GM18508 (cell line): Measurements from ENCODE around the gene RNASEL.
"Not testable (repeated sequence)": the region's sequence is repeated elsewhere in the genome, so short reads cannot be mapped to it uniquely, and the experiment has no call there.

Experiments used
- ATAC-seq: cut with Tn5 transposase; IDR thresholded peaks from one replicate; pipeline ENCODE4 v1.9.1; 2021; ENCODE audit warnings: moderate number of reproducible peaks; ENCODE audit not compliant: insufficient read depth, unreplicated experiment

Gene RNASEL

GRCh38 chr1:182588500-182589396 lies at the start of gene RNASEL:
TSS of gene RNASEL (minus strand) at chr1:182589256. CDS start at chr1:182586806, 2,450 bp downstream.
- peak; percentile 55 for ATAC-seq

DNA sequence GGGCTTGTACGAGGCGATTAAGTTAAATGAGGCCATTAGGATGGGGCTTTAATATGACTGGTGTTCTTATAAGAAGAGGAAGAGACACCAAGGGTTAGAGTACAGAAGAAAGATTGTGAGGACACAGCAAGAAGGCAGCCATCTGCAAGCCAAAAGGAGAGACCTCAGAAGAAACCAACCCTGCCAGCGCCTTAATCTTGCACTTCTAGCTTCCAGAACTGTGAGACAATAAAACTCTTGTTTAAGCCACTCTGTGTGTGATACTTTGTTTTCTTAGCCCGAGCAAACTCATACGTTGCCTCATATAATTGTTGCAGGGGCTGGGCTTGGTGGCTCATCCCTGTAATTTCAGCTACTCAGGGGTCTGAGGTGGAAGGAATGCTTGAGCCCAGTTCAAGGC lies 48.7 kb upstream of the RNASEL start:
- no peak for ATAC-seq

DNA sequence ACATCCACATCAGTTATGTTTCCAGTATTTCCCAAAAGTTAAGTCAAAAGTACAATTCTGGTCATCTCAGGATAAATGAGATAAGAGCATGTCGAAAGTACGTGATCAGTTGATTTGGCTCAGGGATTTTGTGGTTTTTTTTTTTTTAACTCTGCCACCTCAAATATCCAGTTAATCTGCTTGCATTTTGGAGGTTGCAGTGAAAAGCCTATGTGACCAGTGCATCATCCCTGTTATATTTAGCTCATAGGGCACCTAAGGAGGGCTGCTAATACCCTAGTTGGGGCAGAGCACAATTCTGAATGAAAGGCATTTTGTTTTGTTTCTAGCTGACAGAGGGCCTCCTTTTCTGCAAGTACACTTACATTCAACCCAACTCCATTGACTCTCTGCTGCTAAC lies 46.8 kb upstream of the RNASEL start:
- ATAC-seq = no peak

- ATAC-seq = no peak
These were observed 45.4 kb upstream of the RNASEL start for GRCh38 chr1:182634306-182635072.

GRCh38 chr1:182633657-182634281 lies 44.7 kb upstream of the RNASEL start:
- ATAC-seq = no peak

DNA sequence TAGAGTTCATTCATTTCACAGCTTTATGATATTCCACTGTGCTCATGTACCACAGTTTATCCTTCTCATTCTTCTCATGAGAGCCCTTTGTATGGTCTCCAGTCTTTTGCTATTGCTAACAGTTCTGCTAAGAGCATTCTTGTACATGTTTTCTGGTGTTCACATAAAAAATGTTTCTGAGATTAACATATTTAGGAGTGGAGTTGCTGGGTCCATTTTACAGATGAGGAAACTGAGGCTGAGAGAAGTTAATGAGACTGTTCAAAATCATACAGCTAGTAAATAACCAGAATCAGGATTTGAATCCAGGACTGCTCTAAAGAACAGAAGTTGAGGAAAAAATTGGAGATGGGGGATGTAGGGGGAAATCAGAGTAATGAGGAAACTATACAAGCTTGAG lies 44.0 kb upstream of the RNASEL start:
- ATAC-seq = no peak

DNA sequence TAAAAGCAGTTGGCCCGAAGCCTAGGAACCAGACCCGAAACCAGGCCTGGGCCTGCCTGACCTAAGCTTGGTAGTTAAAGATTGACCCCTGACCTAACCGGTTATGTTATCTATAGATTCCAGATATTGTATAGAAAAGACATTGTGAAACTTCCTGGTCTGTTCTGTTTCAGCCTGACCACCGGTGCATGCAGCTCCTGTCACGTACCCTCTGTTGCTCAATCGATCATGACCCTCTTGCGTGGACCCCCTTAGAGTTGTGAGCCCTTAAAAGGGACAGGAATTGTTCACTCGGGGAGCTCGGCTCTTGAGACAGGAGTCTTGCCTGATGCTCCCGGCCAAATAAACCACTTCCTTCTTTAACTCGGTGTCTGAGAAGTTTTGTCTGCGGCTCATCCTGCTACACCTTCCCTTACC lies 43.4 kb upstream of the RNASEL start:
- ATAC-seq = not testable (repeated sequence)

- no peak for ATAC-seq
These were observed 42.9 kb upstream of the RNASEL start for GRCh38 chr1:182631954-182632353.

- ATAC-seq = no peak
These were observed 42.1 kb upstream of the RNASEL start for GRCh38 chr1:182631053-182631677.

DNA sequence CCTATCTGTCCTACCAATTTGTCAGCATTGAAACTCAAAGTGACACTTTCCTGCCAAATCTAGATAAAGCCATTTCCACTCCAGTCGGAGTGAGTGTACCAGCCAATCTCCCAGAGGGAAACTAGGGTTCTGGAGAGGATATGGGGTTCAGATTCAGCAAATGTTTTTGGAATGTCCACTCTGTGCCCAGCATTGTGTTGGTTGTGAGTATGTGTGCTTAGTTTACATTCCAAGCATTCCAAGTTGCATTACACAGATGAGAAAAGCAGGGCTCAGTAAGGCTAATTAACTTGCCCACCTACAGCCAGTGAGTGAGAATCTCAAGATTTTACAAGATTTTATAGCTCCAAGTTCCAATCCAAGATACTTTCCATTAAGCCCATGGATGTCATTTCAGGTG lies 41.5 kb upstream of the RNASEL start:
- no peak for ATAC-seq

GRCh38 chr1:182629499-182630096 lies 40.5 kb upstream of the RNASEL start:
- no peak for ATAC-seq

DNA sequence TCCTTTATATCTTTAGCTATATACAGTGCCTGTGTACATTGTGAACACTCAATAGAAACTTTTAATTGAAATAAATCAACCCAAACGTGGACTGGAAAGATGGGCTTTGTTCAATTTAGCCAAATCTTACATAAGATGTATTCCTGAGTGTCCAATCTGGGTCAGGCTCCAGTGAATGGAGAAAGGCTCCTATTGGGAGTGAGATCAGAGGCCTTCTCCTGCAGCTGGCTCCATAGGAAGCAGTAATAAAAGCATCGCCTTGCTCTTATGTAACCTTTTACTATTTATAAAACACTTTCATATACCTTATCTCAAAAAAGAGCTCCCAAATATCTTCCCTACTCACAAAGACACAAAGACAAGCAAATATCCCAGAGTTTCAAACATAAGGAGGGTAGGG lies 40.0 kb upstream of the RNASEL start:
- ATAC-seq = no peak

DNA sequence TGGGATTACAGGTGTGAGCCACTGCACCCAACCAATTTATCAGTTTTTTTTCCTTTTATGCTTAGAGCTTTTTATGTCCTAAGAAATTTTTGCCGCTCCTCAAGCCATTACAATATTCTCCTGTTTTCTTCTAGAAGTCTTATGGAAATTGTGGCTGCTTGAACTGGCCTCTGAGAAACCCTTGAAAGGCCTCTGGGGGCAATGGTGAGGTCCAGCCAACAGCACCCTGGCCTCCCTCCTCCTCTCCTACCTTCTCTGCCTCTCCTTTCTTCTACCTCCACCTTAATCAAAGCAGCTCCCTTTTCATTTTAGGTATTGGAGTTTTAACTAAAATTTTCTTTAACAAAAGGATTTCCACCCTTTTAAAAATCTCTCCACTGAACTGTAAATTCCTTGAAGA lies 39.6 kb upstream of the RNASEL start:
- ATAC-seq = no peak

DNA sequence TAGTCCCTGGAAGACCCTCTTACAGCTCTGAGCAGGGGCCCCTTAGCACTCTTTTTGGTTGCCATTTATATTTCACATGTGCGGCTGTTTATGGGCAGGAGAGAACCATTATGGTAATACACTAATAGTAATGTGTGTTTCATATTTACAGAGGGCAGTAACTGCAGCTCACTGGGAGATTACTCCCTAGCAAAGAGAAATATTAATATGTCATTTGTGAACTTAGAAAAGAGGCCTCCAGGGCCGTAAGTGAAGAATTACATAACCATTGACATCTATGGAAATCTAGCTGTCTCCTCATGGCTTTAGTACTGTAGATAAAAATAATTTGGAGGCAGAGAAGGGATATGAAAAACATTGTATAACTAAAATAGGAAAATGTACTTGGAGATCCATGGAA lies 38.6 kb upstream of the RNASEL start:
- ATAC-seq = no peak

- no peak for ATAC-seq
These were observed 37.5 kb upstream of the RNASEL start for GRCh38 chr1:182626527-182626926.

DNA sequence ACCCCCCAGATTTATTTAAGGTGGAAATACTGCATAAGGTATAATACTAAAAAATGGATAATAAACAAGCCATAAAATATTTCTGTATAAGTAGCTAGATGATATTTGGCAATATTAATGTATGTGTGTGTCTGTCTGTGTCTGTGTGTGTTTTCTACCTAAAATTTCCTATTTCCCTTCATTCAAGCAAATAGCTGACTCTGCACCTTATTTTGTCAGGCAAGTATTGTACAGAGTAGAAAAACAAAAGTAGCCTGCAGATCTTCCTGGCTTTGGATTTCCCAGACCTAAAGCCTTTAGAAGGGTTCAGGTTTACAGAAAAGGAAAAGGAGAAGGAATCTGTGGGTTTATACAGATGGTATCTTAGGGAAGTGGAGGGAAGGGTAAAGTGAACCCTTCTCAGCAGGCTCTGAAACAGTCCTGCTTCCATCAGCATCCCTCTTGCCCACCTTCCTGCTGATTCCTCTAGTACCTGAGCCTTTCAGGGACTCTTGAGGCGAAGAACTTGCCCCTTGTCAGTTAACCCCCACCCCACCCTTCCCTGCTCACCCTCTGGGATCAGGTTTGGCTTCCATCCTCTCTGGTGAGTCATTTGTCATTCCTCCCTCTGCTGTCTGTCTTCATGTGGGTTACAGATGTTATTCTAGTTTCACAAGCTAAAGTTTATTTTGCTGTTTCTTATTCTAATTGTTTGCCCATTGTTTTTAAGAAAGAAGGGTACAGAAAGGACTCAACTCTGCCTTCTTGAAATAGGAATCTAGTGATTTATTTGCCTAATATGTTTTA lies 36.9 kb upstream of the RNASEL start:
- no peak for ATAC-seq

DNA sequence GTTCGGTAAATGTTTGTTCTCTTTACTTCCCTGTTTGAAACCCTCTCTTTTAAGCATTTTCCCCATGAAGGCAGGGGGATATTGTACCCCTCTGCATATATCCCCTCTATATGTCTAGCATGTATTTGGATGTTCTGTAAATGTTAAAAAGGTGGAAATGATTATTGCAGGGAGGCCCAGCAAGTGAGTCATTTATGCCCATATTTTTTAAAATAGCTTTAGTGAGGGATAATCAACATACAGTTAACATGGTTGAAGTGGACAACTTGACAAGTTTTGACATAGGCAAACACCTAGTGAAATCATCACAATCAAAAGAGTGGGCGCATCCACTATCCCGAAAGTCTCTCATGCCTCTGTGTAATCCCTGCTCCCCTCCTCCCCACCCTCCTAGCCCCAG lies 36.0 kb upstream of the RNASEL start:
- ATAC-seq = no peak

GRCh38 chr1:182624577-182624976 lies 35.5 kb upstream of the RNASEL start:
- ATAC-seq = no peak

- peak; percentile 39 for ATAC-seq
These were observed 34.0 kb upstream of the RNASEL start for GRCh38 chr1:182622901-182623528.
